GM21619 (cell line): ENCODE results near the gene SERINC5.
"Not testable (repeated sequence)": the region's sequence is repeated elsewhere in the genome, so short reads cannot be mapped to it uniquely, and the experiment has no call there.

Experiments
- ATAC-seq: cut with Tn5 transposase; IDR thresholded peaks from one replicate; pipeline ENCODE4 v1.9.1; 2021; ENCODE audit not compliant: unreplicated experiment

The SERINC5 gene

GRCh38 chr5:80181618-80182211 lies 74.1 kb downstream of the SERINC5 start:
- no peak for ATAC-seq

GRCh38 chr5:80177236-80177635 lies 78.6 kb downstream of the SERINC5 start:
- no peak for ATAC-seq

- ATAC-seq: no peak
Measured at GRCh38 chr5:80175337-80175736, 80.5 kb downstream of the SERINC5 start.

- no peak for ATAC-seq
Measured at GRCh38 chr5:80174790-80175189, 81.1 kb downstream of the SERINC5 start.

GRCh38 chr5:80172067-80172695 lies 83.7 kb downstream of the SERINC5 start:
- no peak for ATAC-seq

GRCh38 chr5:80170117-80170535 lies 85.7 kb downstream of the SERINC5 start:
- no peak for ATAC-seq

- no peak for ATAC-seq
Measured at GRCh38 chr5:80168388-80169028, 87.3 kb downstream of the SERINC5 start.

GRCh38 chr5:80165452-80165851 lies 90.4 kb downstream of the SERINC5 start:
- ATAC-seq: no peak

GRCh38 chr5:80161165-80161564 lies 94.7 kb downstream of the SERINC5 start:
- ATAC-seq: no peak

- ATAC-seq: no peak
Measured at GRCh38 chr5:80160242-80160641, 95.6 kb downstream of the SERINC5 start.

- no peak for ATAC-seq
Measured at GRCh38 chr5:80159133-80159815, 96.6 kb downstream of the SERINC5 start.

- no peak for ATAC-seq
Measured at GRCh38 chr5:80156156-80156555, 99.7 kb downstream of the SERINC5 start.

- ATAC-seq: no peak
Measured at GRCh38 chr5:80154749-80155148, 101.1 kb downstream of the SERINC5 start.

- not testable (repeated sequence) for ATAC-seq
Measured at GRCh38 chr5:80154289-80154688, 101.6 kb downstream of the SERINC5 start.

GRCh38 chr5:80153586-80154126 lies 102.2 kb downstream of the SERINC5 start:
- ATAC-seq: no peak

GRCh38 chr5:80152778-80153177 lies 103.1 kb downstream of the SERINC5 start:
- no peak for ATAC-seq

- ATAC-seq: no peak
Measured at GRCh38 chr5:80151890-80152289, 104.0 kb downstream of the SERINC5 start.

- ATAC-seq: no peak
Measured at GRCh38 chr5:80150731-80151130, 105.1 kb downstream of the SERINC5 start.

GRCh38 chr5:80149161-80149609 lies 106.7 kb downstream of the SERINC5 start:
- no peak for ATAC-seq

GRCh38 chr5:80147119-80147815 lies 108.6 kb downstream of the SERINC5 start:
- no peak for ATAC-seq

GRCh38 chr5:80146046-80146445 lies 109.8 kb downstream of the SERINC5 start:
- no peak for ATAC-seq
